ENCODE results near the gene CD300LB.

DNA sequence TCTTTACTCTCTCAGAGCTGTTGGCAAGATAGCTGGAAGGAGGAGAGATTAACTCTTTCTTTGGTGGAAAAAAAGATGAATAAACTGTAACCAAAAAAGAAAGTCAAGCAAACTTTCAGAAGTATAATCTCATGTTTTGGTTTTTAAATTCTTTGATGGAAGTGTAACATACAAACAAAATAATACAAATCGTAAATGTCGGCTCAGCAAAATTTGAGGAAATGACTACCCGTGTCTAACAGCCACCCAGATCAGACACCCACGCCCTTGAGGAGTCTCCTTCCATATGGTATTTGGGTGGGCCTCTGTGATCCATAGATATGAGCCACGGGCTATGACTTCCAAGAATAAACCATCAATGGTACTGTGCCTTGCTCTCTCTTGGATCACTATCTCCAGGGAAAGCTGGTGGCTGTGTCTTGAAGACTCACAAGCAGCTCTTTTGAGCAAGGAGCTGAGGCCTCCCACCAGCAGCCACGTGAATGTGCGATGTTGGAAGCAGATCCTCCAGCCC, 24.2 kb upstream of the CD300LB start:
- no peak for TF ChIP-seq ZNF274 (IDR thresholded peaks at IDR 0.05; ENCODE audit: low read depth, low read length)
- TF ChIP-seq SUZ12 (IDR thresholded peaks at IDR 0.05; ENCODE audit: extremely low read depth, insufficient read depth, insufficient read length) = no peak

Measured in NT2/D1 (cell line).